Dedifferentiated amniotic fluid mesenchymal stem cell (primary cell): Measurements from ENCODE around the gene TEAD2.
"Not testable (repeated sequence)": the region's sequence is repeated elsewhere in the genome, so short reads cannot be mapped to it uniquely, and the experiment has no call there.

Source experiments
- DNase-seq: peaks from one replicate; pipeline ENCODE4 v3.0.0-alpha.2; 2016; ENCODE audit errors: extremely low spot score

The TEAD2 gene

DNA sequence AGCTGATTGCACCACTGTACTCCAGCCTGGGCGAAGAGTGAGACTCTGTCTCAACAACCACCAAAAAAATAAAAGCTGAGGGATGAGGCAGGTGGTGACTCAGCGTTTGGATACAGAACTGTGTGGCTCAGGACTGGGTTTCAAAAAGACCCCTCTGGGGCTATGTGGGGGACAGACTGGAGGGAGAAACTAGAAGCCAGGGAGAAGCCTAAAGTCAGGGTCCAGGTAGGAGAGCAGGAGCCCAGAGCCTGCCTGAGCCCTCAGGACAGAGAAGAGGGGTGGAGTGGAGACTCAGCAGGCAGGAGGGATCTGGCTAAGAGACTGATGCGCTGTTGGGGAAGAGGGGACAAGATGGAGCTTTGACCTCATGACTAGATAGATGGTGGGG lies 28.8 kb downstream of the TEAD2 start:
- no peak for DNase-seq

DNA sequence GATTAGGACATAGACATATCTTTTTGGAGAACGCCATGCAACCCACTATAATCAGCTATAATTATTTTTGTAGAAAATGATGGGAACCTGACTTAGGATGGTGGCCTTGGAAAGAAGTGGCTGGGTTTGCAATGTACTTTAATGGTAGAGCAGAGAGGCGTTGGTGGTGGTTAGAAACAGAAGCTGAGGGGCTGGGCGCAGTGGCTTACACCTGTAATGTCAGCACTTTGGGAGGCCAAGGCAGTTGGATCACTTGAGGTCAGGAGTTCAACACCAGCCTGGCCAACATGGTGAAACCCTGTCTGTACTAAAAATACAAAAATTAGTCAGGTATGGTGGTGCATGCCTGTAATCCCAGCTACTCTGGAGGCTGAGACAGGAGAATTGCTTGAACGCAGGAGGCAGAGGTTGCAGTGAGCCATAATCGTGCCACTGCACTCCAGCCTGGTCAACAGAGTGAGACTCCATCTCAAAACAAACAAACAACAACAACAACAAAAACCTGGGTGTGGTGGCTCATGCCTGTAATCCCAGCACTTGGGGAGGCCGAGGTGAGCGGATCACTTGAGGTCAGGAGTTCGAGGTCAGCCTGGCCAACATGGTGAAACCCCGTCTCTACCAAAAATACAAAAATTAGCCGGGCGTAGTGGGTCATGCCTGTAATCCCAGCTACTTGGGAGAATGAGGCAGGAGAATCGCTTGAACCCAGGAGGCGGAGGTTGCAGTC lies 29.4 kb downstream of the TEAD2 start:
- not testable (repeated sequence) for DNase-seq

DNA sequence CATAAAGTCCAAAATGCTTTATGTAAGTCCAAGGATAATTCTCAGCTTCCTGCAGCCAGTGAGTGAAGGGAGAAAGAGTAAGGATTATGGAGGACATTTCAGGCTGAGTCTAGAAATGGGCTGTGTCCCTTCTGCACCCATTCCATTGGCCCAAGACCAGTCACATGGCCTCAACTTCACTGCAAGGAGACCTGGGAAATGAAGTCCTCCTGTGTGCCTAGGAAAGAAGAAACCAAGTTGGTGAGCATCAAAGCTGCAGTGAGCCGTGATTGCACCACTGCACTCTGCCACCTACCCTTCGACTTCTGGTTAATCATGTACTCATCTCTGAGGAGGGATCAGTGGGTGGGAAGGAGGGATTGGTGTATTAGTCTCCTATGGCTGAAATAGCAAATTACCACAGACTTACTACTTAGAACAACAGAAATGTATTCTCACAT lies 30.6 kb downstream of the TEAD2 start:
- DNase-seq = no peak

DNA sequence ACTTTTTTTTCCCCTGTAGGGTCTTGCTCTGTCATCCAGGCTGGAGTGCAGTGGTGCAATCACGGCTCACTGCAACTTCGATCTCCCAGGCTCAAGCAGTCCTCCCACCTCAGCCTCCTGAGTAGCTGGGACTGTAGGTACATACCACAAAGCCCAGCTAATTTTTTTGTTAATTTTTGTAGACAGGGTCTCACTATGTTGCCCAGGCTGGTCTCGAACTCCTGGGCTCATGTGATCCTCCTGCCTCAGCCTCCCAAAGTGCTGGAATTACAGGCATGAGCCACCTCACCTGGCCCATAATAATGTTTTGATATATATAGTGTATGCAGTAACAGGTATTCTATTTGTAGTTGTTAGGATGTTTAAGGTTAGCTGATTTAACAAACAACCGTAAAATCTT lies 31.0 kb downstream of the TEAD2 start:
- DNase-seq = not testable (repeated sequence)

DNA sequence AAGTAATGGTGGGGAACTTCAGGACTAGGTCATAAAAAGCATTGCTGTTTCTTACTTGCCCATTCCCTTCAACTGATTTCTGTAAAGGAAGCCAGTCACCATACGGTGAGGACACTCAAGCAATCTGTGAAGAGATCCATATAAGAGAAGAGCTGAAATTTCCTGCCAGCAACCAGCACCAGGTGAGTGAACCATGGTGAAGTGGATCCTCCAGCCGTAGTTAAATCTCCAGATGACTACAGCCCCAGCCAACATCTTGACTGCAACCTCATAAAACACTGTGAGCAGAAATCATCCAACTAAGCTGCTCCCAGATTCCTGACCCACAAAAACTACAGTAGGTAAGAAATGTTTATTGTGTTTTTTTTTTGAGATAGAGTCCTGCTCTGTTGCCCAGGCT lies 33.5 kb downstream of the TEAD2 start:
- no peak for DNase-seq

DNA sequence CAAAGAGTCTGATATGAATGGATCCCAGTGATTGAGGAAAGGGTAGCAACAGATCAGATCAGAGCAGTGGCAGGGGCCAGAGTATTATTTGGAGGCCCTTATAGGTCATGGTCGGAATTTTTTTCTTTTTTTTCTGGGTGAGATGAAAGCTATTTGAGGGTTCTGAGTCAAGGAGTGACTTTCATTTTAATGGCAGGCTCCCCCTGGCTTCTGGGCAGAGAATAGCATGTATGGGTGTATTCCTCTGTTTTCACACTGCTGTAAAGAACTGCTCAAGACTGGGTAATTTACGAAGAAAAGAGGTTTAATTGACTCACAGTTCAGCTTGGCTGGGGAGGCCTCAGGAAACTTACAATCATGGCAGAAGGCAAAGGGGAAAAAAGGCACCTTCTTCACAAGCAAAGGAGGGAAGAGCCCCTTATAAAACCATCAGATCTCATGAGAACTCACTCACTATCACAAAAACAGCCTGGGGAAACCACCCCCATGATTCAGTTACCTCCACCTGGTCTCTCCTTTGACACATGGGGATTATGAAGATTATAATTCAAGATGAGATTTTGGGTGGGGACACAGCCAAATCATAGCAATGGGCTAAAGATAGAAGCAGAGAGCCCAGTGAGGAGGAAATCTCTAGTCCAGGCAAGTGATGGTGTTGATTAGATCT lies 34.2 kb downstream of the TEAD2 start:
- no peak for DNase-seq

DNA sequence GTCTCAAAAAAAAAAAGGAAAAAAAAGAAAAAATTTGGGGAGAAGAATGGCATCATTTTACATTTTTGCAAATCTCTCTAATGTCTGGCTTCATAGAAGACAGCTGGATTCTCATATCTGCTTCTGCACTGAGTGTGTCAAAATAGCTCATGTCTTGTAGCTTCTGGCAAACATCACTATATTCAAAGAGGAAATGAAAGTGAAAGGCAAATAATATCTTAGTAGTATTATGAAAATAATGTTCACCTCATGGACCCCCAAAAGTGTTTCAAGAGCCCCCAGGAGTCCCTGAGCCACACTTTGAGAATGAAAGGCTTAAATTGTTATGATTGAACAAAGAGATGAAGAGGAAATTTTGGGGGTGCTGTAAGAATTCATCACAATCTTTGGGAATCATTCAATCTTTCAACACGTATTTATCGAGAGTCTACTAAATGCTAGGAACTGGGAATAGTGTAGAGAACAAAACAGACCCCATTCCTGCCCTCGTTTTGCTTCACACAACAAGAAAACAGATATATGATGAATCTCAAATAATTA lies 36.0 kb downstream of the TEAD2 start:
- no peak for DNase-seq

DNA sequence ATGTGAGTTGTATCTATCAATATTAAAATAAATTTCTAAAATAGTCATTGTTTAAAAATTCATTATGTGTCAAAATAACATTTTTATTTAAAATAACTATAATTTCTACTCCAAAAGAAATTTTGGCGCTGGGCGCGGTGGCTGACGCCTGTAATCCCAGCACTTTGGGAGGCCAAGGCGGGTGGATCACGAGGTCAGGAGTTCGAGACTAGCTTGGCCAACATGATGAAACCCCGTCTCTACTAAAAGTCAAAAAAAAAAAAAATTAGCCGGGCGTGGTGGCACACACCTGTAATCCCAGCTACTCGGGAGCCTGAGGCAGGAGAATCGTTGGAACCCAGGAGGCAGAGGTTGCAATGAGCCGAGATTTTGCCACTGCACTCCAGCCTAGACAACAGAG lies 36.5 kb downstream of the TEAD2 start:
- DNase-seq = not testable (repeated sequence)

DNA sequence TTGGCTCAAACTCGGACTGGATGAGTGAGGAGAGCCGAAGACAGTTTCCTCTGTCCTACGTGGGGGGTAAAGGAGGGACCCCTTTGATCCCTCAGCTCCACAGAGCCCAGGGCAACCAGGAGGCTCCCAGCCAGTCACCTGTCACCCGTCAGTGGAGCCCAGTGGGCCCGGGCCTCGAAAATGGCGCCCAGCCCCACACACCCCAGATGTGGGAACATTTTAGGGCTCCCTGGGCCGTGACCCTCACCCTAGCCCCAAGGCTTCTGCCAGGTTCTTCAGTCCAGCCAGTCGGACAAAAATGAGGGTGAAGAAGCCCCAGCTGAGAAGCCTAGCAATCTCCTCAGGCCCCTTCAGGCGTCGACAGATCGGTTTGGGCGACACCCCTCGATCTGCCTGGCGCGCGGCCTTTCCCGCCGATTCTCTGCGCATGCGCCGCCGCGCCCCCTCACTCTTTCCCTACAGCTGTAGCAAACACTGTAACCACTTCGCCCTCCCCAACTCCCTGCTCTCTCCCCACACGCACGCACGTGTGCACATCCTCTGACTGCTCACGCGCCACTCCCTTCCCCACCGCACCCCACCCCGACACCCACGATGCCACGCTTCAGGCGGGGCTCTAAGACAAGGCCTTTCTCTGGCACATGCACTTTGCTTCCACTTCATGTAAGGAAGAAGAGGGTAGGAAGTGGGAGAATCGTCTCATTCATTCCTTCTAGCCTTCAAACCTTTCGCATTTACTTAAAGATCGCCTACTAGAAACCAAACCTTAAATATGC lies 37.2 kb downstream of the TEAD2 start, which contains the start of gene SLC6A16:
TSS of gene SLC6A16 (minus strand) at position 391 of the 776 bp plus-strand sequence. CDS start 13,844 bp downstream, outside the sequence.
- DNase-seq = no peak

DNA sequence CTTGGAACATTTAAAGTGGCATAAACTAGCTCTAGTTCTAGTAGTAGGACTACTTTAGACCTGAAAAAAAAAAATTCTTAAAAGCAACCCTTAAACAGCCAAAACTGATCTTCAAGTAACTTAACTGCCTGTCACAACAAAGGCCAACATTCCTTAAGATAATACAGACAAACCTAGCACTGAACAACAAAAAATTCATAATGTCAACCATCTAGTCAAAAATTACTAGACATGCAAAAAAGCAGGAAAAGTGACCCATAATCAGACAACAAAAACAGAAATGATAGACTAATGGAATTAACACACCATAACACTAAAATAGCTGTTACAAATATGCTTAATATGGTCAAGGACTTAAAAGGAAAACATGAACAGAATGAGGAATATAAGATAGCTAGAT lies 43.9 kb downstream of the TEAD2 start:
- no peak for DNase-seq

DNA sequence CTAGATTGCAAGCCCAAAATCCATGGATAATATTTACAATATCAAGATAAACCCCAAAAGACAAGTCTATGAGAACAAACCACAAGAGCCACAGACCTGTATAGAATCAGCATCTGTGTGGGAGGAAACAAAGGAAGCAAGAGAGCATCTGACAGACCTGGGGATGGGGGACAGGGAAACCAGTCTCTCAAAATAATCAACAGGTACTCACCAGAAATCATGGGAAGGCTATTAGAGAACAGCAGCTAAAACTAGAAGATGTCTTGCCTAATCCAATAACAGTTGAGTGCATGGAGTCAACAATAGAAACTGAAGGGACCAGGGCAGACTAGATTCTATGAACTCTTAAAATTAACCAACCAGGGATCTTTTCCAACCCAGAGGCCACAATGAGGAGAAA lies 45.9 kb downstream of the TEAD2 start:
- DNase-seq = no peak

DNA sequence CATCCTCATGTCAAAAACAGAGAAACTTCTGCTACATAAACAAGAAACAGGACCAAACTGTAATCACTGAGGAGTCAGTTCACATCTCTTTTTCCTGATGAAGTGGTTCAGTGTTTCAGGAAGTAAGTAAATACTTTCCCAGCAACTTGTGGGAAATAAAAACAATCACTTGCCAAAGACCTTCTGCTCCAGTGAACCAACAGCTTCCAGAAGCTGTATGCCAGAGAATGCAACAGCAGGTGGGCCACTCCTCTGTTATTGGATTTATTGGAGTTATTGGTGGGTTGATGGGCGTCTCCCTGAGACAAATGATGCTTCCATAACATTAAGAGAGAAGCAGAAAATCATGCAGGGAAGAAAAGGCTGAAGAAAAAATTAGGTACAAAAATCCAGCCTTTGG lies 47.1 kb downstream of the TEAD2 start:
- DNase-seq = no peak

DNA sequence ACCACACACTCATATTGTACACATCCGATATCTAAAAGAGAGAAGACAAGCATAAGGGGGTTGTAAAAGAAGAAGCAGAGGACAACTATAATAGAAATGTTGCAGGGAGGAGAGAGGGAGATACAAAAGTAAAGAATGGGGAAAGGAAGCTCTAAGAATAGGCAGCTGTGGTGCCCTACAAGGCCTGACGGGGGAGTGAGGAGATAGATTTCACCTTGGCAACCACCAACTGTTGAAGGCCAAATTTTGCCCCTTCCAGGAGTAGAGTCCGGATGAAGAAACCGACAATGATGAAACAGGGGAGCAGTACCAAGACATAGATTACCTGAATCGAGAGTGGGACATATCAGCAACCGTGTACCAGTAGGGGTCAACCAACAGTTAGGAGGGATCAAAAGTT lies 53.1 kb downstream of the TEAD2 start:
- no peak for DNase-seq

DNA sequence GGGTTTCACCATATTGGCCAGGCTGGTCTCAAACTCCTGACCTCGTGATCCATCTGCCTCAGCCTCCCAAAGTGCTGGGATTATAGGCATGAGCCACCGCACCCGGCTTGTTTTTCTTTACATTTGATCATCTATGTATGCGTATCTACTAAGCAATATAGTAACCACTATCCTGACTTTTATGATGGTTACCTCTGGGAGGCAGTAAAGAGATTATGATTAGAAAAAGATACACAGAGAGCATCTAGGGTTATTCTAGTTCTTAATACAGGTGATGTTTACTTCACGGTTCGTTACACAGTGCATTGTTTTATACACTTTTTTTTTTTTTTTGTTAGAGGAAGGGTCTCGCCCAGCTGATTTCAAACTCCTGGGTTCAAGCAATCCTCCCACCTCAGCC lies 55.5 kb downstream of the TEAD2 start:
- DNase-seq = not testable (repeated sequence)

DNA sequence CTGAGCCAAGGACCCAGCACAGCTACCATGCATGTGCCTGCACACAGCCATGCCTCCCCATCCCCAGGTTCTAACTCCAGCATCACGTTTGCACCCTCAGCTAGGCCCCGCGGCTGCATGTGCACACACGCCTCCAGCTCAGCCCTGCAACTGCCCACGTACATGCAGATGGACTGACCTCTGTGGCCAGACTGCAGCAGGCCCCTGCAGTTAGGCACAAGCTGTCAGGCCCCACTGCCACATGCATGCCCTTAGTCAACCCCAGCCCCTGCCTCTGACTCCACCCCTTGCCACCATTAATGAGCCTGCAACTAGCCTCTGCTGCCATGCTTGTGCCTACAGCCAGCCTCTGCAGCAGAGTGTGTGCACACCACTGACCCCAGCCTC lies 60.4 kb downstream of the TEAD2 start:
- no peak for DNase-seq

DNA sequence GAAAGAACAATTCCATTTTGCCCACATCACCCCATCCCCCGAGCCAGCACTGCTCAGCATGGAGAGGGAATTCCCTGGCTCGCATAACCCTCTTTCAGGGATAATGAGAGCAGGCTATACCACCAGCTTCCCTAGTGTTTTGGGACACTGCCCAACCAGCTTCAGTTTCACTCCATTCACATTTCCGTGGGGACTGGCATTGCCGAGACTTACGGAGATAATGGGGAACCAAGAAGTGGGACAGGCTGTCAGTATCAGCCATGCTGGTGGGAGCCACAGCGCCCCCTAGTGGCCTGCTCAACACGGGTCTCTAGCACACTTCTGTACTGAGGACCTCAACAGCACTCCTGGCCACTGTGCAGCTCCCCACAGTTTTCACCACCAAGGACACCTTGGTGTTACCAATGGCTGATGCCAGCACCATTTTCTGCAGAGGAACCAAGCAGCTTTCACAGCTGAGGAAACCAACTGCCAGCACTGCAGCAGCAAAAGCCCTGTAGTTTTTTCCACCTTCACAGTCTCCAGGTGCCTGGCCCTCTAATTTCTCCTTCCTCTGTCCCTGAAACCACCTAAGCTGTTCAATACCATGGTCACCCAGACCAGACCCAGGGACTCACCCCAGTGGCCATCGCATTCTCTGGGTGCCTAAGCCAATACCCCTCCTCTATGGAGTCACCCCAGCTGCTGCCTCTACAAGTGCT lies 60.9 kb downstream of the TEAD2 start:
- DNase-seq = no peak

DNA sequence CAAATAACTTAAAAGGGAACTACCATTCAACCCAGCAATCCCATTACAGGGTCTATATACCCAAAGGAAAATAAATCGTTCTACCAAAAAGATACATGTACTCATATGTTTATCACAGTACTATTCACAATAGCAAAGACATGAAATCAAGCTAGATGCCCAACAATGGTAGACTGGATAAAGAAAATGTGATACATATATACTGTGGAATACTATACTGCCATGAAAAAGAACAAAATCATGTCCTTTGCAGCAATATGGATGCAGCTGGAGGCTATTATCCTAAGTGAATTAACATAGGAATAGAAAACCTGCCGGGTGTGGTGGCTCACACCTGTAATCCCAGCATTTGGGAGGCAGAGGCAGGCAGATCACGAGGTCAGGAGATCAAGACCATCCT lies 63.6 kb downstream of the TEAD2 start:
- not testable (repeated sequence) for DNase-seq

DNA sequence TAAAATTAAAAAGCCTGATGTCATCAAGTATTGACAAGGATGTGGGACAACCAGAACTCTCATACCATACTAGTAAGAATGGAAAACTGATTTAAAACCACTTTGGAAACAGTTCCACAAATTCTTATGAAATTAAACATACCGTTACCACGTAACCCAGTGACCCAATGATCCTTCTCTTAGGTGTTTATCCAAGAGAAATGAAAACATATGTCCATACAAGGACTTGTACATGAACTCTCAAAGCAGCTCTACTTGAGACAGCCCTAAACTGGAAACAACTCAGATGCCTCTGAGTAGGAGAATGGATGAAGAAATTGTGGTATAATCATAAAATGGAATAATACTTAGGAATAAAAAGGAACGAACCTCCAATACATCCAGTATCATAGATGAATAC lies 64.8 kb downstream of the TEAD2 start:
- no peak for DNase-seq

DNA sequence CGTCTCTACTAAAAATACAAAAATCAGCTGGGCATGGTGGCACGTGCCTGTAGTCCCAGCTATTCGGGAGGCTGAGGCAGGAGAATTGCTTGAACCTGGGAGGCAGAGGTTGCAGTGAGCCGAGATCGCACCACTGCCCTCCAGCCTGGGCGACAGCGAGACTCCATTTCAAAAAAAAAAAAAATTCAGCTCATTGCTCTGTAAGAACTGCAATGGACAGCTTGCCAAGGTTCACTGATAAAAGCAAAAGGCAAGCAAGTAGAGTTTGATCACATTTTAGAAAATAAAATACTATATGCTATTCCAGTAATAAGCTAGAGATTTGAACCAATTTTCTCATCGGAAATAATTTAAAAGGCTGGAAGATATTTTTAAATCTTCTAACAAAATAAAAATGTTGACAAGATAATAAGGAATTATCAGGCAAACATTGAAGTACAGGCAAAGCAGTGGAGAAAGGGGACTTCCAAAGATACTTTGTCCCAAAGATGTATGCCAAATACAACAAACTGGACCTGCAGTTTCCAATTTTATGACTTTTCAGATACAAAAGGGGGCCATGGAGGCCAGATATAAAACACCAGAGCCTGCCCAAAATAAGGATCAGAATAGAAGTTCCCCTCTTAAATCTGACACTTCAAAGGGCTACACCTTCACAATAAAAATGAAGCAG lies 66.9 kb downstream of the TEAD2 start:
- DNase-seq = no peak

DNA sequence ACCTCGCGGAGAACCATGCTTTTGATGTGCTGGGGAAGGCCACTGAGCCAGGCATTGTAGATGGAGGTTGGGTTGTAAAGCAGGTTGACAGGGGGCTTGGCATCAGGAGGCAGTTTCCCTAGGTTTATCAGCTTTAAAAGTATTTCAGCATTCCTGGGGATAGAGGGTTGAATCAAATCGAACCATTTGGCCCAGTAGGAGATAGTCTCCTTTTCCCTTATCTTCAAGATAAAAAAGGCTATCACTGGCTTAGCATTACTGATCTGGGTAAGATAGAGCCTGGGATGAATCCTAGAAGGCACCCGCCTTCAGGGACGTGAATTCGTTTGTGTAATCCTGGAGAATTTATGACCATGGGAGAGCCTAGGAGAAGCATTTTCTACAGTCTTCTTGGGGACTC lies 67.8 kb downstream of the TEAD2 start:
- no peak for DNase-seq
